ENCODE measurements around the gene AIRE.

Gene AIRE

GRCh38 chr21:44317241-44317782 lies 31.6 kb downstream of the AIRE start:
- Histone ChIP-seq H3K4me3 (ENCODE audit: low read depth in 1 of 2, low read length in 1 of 2) (no peak overlapping the region), H3K4me1 (ENCODE audit: control insufficient read depth in 1 of 2, insufficient read depth in 1 of 2, low read depth in 1 of 2, low read length in 1 of 2) (no peaks in the 10 kb centered on the region), H3K27ac (no peak overlapping the region), H3K27me3 (no peaks in the 10 kb centered on the region), H3K36me3 (peaks cover 98% of the 10 kb centered on the region), H3K9me3 (no peaks in the 10 kb centered on the region)
- TF ChIP-seq, protein P1, sequence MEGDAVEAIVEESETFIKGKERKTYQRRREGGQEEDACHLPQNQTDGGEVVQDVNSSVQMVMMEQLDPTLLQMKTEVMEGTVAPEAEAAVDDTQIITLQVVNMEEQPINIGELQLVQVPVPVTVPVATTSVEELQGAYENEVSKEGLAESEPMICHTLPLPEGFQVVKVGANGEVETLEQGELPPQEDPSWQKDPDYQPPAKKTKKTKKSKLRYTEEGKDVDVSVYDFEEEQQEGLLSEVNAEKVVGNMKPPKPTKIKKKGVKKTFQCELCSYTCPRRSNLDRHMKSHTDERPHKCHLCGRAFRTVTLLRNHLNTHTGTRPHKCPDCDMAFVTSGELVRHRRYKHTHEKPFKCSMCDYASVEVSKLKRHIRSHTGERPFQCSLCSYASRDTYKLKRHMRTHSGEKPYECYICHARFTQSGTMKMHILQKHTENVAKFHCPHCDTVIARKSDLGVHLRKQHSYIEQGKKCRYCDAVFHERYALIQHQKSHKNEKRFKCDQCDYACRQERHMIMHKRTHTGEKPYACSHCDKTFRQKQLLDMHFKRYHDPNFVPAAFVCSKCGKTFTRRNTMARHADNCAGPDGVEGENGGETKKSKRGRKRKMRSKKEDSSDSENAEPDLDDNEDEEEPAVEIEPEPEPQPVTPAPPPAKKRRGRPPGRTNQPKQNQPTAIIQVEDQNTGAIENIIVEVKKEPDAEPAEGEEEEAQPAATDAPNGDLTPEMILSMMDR (IDR thresholded peaks at IDR 0.05): no peak

DNA sequence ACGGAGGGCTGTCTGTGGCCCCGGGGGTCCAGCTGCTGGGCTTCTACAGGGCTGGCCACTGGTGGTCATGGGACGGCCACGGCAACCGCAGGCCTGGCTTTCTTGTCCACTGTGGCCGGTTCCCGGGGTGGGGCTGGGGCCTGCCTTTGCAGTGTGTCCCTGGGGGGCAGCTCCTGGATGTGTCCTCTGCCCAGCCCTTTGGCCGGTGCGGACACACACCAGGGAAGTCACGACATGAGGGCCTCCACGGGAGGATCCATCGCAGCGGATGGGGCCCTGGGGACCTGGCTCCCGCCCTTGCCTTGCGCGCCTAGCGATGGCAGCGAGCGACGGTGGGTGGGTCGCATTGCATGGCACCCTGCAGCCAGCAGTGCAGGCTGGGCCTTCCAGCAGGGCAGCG lies 32.2 kb downstream of the AIRE start:
- H3K9me3 ChIP-seq: no peaks in the 10 kb centered on the region
- no peaks in the 10 kb centered on the region for H3K4me1 ChIP-seq (ENCODE audit: control insufficient read depth in 1 of 2, insufficient read depth in 1 of 2, low read depth in 1 of 2, low read length in 1 of 2)
- no peak overlapping the region for H3K4me3 ChIP-seq (ENCODE audit: low read depth in 1 of 2, low read length in 1 of 2)
- peaks cover 98% of the 10 kb centered on the region for H3K36me3 ChIP-seq
- H3K27me3 ChIP-seq: no peaks in the 10 kb centered on the region
- no peak overlapping the region for H3K27ac ChIP-seq
- TF ChIP-seq, protein P1 (IDR thresholded peaks at IDR 0.05): no peak

GRCh38 chr21:44318489-44319285 lies 33.0 kb downstream of the AIRE start:
- no peaks in the 10 kb centered on the region for H3K9me3 ChIP-seq
- peaks cover 98% of the 10 kb centered on the region for H3K36me3 ChIP-seq
- no peaks in the 10 kb centered on the region for H3K4me1 ChIP-seq (ENCODE audit: control insufficient read depth in 1 of 2, insufficient read depth in 1 of 2, low read depth in 1 of 2, low read length in 1 of 2)
- no peaks in the 10 kb centered on the region for H3K27me3 ChIP-seq
- no peak overlapping the region for H3K4me3 ChIP-seq (ENCODE audit: low read depth in 1 of 2, low read length in 1 of 2)
- TF ChIP-seq, protein P1 (IDR thresholded peaks at IDR 0.05): no peak
- no peak overlapping the region for H3K27ac ChIP-seq

DNA sequence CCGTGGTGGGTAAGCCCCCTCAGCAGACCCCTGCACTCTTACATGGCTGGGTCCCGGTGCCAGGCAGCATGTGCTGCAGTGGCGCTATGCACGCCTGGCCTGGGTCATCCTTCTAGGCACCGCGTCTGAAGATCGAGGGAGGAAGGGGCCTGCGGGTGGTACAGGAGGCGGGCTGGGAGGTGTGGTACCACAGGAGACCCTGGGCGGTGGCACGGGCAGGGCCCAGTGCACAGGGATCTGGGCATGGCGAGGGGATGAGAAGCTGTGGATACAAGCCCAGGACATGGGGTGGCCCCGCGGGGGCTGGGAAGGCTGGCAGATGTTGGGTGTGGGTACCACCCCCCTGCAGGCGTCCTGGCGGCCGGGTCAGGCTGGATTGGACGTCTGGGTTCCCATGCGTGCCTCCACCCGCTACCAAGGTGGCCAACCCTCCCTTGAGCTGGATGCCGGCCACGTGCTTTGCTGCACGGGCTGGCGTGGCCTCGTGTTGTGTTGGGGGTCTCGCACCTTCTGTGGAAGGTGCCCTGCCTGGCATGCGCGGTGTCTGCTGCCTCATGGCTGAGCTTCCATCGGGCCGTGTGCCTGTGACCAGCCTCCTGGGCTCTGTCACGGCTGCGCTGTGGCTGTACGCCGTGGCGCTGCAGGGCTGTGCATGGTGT lies 33.9 kb downstream of the AIRE start:
- H3K4me1 ChIP-seq (ENCODE audit: control insufficient read depth in 1 of 2, insufficient read depth in 1 of 2, low read depth in 1 of 2, low read length in 1 of 2): no peaks in the 10 kb centered on the region
- H3K36me3 ChIP-seq: peaks cover 98% of the 10 kb centered on the region
- H3K4me3 ChIP-seq (ENCODE audit: low read depth in 1 of 2, low read length in 1 of 2): no peak overlapping the region
- no peaks in the 10 kb centered on the region for H3K9me3 ChIP-seq
- no peaks in the 10 kb centered on the region for H3K27me3 ChIP-seq
- no peak overlapping the region for H3K27ac ChIP-seq
- TF ChIP-seq, protein P1 (IDR thresholded peaks at IDR 0.05): no peak

DNA sequence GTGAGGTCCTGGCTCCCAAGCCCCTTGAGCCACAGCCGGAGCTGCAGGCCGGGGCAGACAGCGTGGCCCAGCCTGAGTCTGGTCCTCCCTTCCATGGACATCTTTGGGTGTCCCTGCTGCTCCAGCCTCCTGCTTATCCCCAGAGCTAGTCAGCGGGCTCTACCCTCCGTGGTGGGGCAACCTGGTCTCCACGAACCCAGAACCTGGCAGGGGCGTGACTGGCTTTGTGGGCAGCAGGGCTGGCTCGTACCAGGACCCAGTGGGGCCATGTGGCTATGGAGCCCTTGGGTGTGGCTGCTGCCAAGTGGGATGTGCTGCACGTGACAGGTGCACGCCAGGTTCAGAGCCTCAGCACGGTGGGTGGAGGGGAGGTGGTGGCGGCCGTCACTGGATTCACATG lies 35.2 kb downstream of the AIRE start:
- TF ChIP-seq, protein P1 (IDR thresholded peaks at IDR 0.05): no peak
- Histone ChIP-seq H3K9me3 (no peaks in the 10 kb centered on the region), H3K27ac (no peak overlapping the region), H3K36me3 (peaks cover 99% of the 10 kb centered on the region), H3K4me1 (ENCODE audit: control insufficient read depth in 1 of 2, insufficient read depth in 1 of 2, low read depth in 1 of 2, low read length in 1 of 2) (no peaks in the 10 kb centered on the region), H3K27me3 (no peaks in the 10 kb centered on the region), H3K4me3 (ENCODE audit: low read depth in 1 of 2, low read length in 1 of 2) (no peak overlapping the region)
